GM12872 (cell line): ENCODE measurements around the gene FAM83G.

ENCODE experiments used
- TF ChIP-seq, protein P1 (sequence below): IDR thresholded peaks from 3 replicates; pipeline ENCODE4 v1.5.1; 2011; ENCODE audit warnings: low read depth, mild to moderate bottlenecking, low read length, moderate library complexity; ENCODE audit not compliant: insufficient read depth

The FAM83G gene

DNA sequence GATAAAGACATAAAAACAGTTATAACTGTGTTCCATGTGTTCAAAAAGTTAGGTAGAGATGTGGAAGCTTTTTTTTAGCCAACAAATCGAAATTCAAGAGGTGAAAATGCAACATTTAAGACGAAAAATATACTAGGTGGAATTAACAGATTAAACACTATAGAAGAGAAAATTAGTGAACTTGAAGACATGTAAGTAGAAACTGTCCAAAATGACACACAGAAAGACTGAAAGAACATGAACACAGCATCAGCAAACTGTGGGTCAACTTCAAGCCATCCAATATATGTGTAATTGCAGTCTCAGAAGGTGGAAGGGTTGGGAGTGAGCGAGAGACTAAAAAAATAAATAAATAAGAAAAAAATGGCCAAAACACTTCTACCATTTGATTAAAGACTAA, 9.3 kb downstream of the FAM83G start:
- TF ChIP-seq, protein P1, sequence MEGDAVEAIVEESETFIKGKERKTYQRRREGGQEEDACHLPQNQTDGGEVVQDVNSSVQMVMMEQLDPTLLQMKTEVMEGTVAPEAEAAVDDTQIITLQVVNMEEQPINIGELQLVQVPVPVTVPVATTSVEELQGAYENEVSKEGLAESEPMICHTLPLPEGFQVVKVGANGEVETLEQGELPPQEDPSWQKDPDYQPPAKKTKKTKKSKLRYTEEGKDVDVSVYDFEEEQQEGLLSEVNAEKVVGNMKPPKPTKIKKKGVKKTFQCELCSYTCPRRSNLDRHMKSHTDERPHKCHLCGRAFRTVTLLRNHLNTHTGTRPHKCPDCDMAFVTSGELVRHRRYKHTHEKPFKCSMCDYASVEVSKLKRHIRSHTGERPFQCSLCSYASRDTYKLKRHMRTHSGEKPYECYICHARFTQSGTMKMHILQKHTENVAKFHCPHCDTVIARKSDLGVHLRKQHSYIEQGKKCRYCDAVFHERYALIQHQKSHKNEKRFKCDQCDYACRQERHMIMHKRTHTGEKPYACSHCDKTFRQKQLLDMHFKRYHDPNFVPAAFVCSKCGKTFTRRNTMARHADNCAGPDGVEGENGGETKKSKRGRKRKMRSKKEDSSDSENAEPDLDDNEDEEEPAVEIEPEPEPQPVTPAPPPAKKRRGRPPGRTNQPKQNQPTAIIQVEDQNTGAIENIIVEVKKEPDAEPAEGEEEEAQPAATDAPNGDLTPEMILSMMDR: no peak

DNA sequence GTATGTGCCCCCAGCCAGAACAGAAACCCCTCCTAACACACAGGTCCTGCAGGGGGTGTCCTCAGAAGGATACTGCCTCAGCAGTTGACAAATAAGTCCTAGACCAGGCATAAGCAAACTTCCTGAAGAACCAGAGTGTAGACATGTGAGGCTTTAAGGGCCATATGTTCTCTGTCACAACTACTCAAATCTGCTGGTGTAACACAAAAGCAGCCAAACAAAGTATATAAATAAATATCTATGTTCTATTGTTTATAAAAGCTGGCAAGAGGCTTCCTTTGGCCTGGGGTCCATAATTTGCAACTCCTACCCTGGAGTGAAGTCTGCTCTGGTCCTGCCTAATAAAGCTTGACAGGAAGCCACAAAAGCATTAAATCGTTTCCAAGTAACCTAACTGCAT, 9.9 kb downstream of the FAM83G start:
- TF ChIP-seq, protein P1: no peak

DNA sequence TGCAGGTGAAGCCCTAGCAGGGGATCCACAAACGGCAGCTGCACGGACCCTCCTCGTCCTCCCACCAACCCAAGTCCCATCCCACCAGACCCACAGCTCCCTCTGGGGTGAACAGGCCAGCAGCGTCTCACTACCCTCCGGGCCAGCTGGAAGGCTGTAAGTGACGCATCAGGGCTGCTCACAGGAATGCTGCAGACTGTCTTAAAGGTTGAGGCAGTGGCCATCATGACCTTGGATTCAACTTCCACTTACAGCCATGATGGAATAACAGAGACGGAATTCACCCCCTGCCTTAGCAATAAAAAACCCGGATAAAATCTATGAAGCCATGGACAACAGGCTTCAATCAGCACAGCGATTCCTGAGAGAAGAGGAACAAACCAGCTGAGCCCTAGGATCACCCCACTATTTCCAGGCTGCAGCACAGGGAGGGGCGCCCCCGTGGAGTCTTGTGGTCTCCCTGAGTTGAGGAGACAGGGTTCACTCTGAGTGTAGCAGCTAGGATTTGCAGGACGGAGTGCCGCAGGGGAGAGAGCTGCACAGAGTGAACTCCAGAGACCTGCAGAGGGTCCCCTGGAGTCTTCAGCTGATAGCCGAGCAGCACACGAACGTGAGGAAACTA, 10.5 kb downstream of the FAM83G start:
- TF ChIP-seq, protein P1: no peak

DNA sequence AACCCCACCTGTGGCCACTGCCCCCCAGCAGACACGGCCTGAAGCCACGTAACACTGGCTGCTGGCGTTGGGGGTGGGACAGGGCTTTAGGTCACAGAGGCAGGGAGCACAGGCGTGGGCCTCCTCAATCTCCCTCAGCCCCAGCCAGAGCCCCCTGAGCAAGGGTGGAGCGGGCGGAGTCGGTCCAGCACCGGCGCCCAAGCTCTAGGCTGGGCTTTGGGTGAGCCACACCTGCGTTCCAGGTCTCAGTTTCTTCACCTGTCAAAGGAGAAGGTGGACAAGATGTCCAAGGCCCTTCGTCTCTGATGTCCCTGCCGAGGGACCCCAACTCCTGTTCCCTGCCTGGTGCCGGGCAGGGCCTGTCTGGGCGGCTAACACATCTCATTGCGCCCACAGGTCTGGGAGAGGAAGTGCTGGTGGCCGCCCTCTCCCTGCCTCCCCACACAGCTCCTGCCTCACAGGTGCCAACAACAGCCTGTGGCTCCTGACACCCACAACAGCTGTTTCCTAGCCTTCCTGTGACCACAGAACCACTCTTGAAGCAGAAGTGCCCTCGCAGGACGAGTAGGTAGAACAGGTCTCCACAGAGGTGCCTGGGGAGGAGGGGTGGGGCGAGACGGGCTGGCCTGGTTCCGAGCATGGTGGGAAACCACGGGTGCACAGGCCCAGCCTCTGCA, 12.0 kb downstream of the FAM83G start:
- TF ChIP-seq, protein P1: no peak

DNA sequence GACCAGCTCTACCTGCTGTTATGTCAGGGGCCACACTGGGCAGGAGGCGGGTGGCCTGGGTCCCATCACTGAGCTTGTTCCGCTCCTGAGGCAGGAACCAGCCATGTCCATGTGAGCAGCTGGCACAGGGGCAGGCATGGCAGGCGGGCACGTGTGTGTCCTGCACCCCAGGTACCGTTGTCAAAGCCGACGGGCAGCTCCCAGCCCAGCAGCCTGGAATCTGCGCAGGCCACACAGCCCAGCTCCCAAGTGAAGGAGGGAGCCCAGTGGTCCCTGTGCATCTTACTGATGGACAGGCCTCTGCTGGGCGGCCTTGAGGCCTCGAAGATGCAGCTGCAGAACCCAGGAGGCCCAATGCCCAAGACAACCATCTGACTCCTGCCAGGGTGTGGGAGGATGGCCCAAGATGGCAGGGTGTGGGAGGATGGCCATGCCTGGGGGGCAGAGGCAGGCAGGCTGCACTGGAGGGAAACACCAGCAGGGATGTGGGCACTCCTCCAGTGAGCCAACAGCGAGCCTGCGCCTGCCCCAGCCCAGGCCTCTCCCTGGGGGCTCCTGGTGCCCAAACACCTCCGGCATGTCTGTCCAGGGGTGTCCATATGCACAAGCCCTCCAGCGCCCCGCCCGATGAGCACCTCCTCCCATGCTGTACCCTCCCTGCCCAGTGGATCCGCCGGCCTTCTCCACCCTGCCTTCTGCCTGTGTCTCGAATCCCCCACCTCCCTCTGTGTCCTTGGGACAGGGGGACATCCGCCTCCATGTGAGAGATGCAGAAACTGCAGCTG, 12.8 kb downstream of the FAM83G start:
- TF ChIP-seq, protein P1: no peak

DNA sequence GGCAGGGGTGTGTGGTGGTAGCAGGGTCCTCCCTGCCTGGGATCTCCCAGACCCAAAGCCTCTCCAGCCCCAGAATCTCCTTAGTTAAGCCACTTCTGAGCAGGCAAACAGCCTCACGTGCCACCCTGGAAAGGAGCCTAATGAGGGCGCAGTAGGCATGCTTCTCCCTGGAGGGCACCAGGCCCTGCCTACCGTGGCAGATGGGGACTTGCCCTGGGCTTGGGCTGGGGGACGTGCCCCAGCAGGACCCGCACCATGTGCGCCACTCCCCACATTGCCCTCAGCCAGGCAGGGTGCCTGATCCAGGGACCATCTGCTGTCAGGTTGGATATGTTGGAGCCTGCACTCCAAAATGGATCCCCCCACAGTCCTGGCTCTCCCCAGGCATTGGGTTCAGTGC, 14.2 kb downstream of the FAM83G start:
- TF ChIP-seq, protein P1: no peak

DNA sequence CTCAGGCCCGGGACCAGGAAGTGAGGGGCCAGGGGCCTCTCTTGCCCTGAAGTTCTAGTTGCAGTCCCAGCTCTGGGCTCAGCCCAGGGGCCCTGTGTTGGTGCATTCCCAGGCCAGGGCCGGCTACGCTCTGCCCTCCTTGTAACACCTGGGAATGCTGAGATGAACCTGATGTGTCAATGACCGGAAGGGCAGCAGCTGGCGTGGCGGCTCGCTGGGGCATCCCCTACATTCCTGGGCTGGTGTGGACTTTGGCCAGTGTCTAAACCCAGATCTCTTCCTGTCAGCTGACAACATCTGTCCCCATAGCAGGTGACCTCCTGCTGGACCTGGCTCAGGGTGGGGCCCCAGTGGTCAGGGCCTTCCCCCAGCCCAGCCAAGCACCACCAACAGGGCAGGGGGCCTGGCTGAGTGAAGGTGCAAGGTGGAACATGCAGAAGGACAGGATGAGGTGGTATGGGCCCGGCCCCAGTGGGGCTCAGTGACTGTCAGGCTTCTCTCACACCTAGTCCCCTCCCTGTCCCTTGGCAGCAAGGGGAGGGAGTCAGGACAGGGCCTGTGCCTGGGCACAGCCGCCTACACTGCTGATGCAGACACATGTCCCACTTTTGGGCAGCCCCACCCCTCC, 15.9 kb downstream of the FAM83G start:
- TF ChIP-seq, protein P1: no peak
